ENCODE results near the gene ARHGAP19.

Gene ARHGAP19

DNA sequence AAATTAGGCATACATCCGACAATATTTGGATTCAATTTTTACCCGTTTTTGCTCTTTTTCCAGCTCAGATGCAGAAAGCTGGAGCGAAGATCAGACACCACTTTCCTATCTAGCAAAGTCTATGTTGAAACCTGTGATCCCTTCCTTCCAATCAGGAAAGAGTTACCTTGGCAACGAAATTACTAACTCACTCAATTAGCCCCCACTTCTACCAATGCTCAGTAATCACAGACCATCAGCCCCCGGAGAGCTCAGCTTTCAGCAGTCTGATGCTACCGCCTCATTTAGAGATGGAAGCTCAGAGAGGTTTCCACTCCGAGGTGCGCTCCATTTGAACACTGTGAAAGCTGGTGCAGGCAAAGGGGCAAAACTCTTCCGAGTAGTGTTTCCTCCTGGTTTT, 33.3 kb upstream of the ARHGAP19 start:
- no peak overlapping the region for H3K4me3 ChIP-seq (ENCODE audit: low read length)
- DNase-seq (ENCODE audit: low read depth, low spot score), result no peak

- H3K4me3 ChIP-seq (ENCODE audit: low read length), result no peak overlapping the region
Measured at GRCh38 chr10:97323501-97323900, 31.1 kb upstream of the ARHGAP19 start.

GRCh38 chr10:97321804-97322190, 29.4 kb upstream of the ARHGAP19 start:
- H3K4me3 ChIP-seq (ENCODE audit: low read length), result no peak overlapping the region
- DNase-seq (ENCODE audit: low read depth, low spot score), result no peak

More at GRCh38 chr10:97323501-97323900, 31.1 kb upstream of the ARHGAP19 start:
- no peak for DNase-seq (ENCODE audit: low read depth, low spot score)

- no peak for DNase-seq (ENCODE audit: low read depth, low spot score)
- no peak overlapping the region for H3K4me3 ChIP-seq (ENCODE audit: low read length)
Measured at GRCh38 chr10:97321032-97321803, 28.8 kb upstream of the ARHGAP19 start.

DNA sequence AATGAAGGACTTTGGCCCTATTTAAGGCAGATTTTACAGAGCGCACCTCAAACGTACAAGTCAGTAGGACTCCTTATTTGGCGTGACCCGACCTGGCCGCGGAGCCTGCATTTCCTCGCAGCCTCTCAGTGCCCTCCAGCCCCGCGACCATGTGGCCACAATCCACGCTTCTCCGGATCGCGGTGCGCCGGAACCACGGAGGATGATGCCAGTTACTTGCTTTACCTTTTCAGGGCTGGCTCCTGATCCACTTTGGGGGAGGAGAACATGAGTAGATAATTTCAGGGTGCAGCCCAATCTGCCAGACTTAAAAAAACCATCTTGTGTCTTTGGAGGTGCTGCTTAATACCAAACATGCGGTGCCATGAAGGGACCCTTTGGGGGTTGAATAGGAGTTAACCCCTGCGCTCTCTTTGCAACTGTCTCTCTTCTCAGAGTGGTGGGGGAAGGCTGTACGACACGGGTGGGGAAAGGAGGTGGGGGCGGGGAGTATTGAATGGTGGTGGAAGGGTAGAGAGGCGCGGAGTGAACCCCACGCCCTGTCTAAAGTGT, 28.1 kb upstream of the ARHGAP19 start:
- H3K4me3 ChIP-seq (ENCODE audit: low read length), result peak overlapping the region; percentile 72
- DNase-seq (ENCODE audit: low read depth, low spot score), result no peak

- DNase-seq (ENCODE audit: low read depth, low spot score), result no peak
- peak overlapping the region; percentile 72 for H3K4me3 ChIP-seq (ENCODE audit: low read length)
Measured at GRCh38 chr10:97319671-97320479, 27.4 kb upstream of the ARHGAP19 start.

- peak; percentile 83 for DNase-seq (ENCODE audit: low read depth, low spot score)
- peak within 1 kb of the TSS; percentile 72 for H3K4me3 ChIP-seq (ENCODE audit: low read length)
Measured at GRCh38 chr10:97318772-97319651, 26.6 kb upstream of the ARHGAP19 start, which contains the start of gene FRAT1. TSS of gene FRAT1 (plus strand) at chr10:97319271. CDS start at chr10:97319454, 183 bp downstream.

DNA sequence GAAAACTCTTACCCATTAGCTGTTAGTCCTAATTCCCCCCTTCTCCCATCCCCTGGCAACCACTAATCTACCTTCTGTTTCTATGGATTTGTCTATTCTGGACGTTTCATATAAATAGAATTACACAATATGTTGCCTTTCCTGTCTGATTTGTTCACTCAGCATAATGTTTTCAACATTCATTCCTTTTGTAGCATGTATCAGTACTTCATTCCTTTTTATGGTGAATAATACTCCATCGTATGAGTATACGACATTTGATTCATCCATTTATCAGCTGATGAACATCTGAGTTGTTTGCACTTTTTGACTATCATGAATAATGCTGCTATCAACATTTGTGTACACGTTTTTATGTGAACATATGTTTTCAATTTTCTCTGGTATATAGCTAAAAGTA, 22.2 kb upstream of the ARHGAP19 start:
- no peak for DNase-seq (ENCODE audit: low read depth, low spot score)
- H3K4me3 ChIP-seq (ENCODE audit: low read length), result no peak overlapping the region

- DNase-seq (ENCODE audit: low read depth, low spot score), result no peak
- H3K4me3 ChIP-seq (ENCODE audit: low read length), result no peak overlapping the region
Measured at GRCh38 chr10:97312897-97313296, 20.5 kb upstream of the ARHGAP19 start.

- no peak for DNase-seq (ENCODE audit: low read depth, low spot score)
- no peak overlapping the region for H3K4me3 ChIP-seq (ENCODE audit: low read length)
Measured at GRCh38 chr10:97311111-97311626, 18.7 kb upstream of the ARHGAP19 start.

GRCh38 chr10:97307866-97308780, 15.7 kb upstream of the ARHGAP19 start:
- no peak for DNase-seq (ENCODE audit: low read depth, low spot score)
- H3K4me3 ChIP-seq (ENCODE audit: low read length), result no peak overlapping the region

DNA sequence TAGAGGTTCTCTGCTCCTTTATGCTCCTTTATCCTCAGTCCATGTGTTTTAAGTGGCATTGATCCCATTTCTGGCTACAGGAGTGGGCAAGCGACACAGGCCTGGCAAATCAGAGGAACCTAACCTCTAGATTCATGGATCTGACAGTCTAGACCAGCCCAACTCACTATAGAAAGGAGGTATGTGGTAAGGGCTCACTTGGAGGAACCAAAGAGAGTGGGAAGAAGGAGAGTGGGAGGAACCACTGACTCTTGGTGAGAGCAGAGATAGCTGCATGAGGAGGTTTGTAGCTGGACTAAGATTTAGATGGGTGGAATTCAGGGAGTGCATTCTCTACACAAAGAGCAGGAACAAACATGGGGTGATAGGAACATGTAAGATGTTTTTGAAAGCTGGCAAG, 15.0 kb upstream of the ARHGAP19 start:
- DNase-seq (ENCODE audit: low read depth, low spot score), result no peak
- H3K4me3 ChIP-seq (ENCODE audit: low read length), result no peak overlapping the region

DNA sequence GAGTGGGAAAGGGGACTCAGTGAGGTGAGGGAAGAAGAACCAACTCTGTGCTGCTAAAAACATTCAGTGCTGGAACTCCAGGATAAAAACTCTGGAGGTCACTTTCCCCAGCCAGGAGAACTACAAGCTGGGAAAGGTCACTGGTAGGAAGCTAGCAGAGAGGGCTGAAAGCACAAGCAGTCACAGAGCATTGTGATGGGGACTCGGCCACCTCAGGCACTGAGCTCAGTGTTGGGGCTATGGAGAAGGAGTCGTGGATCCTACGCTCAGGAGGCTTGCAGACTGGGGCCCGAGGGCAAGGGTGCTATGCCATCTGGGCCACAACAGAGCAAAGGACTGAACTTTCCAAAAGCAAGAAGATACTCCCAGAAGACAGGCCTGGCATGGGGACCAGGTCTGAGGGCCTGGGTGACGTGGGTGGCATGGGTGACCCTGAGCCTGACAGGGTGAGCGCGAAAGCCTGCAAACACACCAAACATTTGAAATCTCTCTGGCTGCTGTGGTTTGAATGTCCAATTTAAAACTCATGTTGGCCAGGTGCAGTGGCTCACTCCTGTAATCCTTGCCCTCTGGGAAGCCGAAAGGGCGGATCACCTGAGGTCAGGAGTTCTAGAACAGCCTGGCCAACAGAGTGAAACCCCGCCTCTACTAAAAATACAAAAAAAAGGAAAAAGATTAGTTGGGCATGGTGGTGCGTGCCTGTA, 9.8 kb upstream of the ARHGAP19 start:
- no peak overlapping the region for H3K4me3 ChIP-seq (ENCODE audit: low read length)
- no peak for DNase-seq (ENCODE audit: low read depth, low spot score)

GRCh38 chr10:97300980-97301379, 8.5 kb upstream of the ARHGAP19 start:
- no peak for DNase-seq (ENCODE audit: low read depth, low spot score)
- no peak overlapping the region for H3K4me3 ChIP-seq (ENCODE audit: low read length)

GRCh38 chr10:97298223-97298571, 5.8 kb upstream of the ARHGAP19 start:
- H3K4me3 ChIP-seq (ENCODE audit: low read length), result no peak overlapping the region
- DNase-seq (ENCODE audit: low read depth, low spot score), result no peak

- DNase-seq (ENCODE audit: low read depth, low spot score), result no peak
Measured at GRCh38 chr10:97297556-97298222, 5.3 kb upstream of the ARHGAP19 start.

GRCh38 chr10:97292862-97293198, 393 bp upstream of the ARHGAP19 start:
- peak overlapping the region; percentile 5 for H3K4me3 ChIP-seq (ENCODE audit: low read length)
- no peak for DNase-seq (ENCODE audit: low read depth, low spot score)

More at GRCh38 chr10:97297556-97298222, 5.3 kb upstream of the ARHGAP19 start:
- no peak overlapping the region for H3K4me3 ChIP-seq (ENCODE audit: low read length)

All from Jurkat, Clone E6-1 (cell line).